ENCODE measurements around the gene E2F4.

E2F4 gene

DNA sequence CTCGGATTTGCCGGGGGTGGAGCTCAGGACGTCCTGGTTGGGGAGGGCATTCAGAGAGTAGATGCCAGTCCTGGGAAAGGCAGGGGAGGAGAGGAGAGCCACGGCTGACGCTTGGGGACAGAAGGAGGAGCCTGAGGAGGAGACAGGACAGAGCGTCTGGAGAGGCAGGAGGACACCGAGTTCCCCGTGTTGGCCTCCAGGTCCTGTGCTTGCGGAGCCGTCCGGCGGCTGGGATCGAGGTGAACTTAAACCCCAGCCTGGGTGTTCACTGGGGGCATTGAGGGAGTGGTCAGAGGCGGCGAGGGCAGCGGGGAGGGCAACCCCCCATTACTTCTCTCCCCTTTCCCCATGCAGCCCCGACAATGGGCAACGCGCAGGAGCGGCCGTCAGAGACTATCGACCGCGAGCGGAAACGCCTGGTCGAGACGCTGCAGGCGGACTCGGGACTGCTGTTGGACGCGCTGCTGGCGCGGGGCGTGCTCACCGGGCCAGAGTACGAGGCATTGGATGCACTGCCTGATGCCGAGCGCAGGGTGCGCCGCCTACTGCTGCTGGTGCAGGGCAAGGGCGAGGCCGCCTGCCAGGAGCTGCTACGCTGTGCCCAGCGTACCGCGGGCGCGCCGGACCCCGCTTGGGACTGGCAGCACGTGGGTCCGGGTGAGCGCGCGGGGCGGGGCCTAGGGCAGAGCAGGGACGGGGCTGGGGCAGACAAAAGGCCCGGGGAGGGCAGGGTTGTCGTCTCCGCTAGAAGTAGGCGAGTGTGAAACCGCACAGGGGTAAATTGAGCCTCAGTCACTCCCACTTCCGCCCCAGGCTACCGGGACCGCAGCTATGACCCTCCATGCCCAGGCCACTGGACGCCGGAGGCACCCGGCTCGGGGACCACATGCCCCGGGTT lies 17.9 kb upstream of the E2F4 start:
- no peak for DNase-seq (ENCODE audit: extremely low spot score)
- TF ChIP-seq FOXK2 (IDR thresholded peaks at IDR 0.05) = no peak
- no peak for TF ChIP-seq SP1 (IDR thresholded peaks at IDR 0.05)
- no peak for TF ChIP-seq LEF1 (IDR thresholded peaks at IDR 0.05; ENCODE audit: borderline replicate concordance)
- TF ChIP-seq, protein P1, sequence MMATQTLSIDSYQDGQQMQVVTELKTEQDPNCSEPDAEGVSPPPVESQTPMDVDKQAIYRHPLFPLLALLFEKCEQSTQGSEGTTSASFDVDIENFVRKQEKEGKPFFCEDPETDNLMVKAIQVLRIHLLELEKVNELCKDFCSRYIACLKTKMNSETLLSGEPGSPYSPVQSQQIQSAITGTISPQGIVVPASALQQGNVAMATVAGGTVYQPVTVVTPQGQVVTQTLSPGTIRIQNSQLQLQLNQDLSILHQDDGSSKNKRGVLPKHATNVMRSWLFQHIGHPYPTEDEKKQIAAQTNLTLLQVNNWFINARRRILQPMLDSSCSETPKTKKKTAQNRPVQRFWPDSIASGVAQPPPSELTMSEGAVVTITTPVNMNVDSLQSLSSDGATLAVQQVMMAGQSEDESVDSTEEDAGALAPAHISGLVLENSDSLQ (IDR thresholded peaks at IDR 0.05) = no peak
- TF ChIP-seq SUZ12 (IDR thresholded peaks at IDR 0.05) = no peak
- no peak for TF ChIP-seq HDGF (IDR thresholded peaks at IDR 0.05; ENCODE audit: borderline replicate concordance)
- TF ChIP-seq L3MBTL2 (conservative IDR thresholded peaks at IDR 0.05) = no peak
- no peak for TF ChIP-seq TARDBP (IDR thresholded peaks at IDR 0.05)
- no peak for TF ChIP-seq BHLHE40 (IDR thresholded peaks at IDR 0.05; ENCODE audit: borderline replicate concordance)
- no peak for TF ChIP-seq FOXM1 (IDR thresholded peaks at IDR 0.05; ENCODE audit: borderline replicate concordance)
- no peak for TF ChIP-seq ARNT (IDR thresholded peaks at IDR 0.05)
- TF ChIP-seq FOXA1 (IDR thresholded peaks at IDR 0.05) = no peak
- TF ChIP-seq ELF4 (IDR thresholded peaks at IDR 0.05) = no peak
- TF ChIP-seq ZNF384 (IDR thresholded peaks at IDR 0.05) = no peak
- TF ChIP-seq NFRKB (IDR thresholded peaks at IDR 0.05) = no peak
- no peak for TF ChIP-seq CTBP1 (IDR thresholded peaks at IDR 0.05; ENCODE audit: borderline replicate concordance)
- POLR2A ChIA-PET = interaction anchor here (1.0 kb wide), 1 partner anchor 19 kb away, joined by 3 read pairs; no protein-coding TSS in a partner anchor
- CTCF ChIA-PET = interaction anchor here (1.3 kb wide), 1 partner anchor 156 kb away, joined by 4 read pairs; no protein-coding TSS in a partner anchor

DNA sequence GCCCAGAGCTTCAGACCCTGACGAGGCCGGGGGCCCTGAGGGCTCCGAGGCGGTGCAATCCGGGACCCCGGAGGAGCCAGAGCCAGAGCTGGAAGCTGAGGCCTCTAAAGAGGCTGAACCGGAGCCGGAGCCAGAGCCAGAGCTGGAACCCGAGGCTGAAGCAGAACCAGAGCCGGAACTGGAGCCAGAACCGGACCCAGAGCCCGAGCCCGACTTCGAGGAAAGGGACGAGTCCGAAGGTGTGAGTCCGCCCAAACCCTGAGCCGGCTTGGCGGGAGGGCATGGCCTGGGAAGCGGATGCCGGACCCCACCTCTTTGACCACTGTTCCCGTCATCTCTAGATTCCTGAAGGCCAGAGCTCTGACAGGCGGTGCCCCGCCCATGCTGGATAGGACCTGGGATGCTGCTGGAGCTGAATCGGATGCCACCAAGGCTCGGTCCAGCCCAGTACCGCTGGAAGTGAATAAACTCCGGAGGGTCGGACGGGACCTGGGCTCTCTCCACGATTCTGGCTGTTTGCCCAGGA lies 17.2 kb upstream of the E2F4 start:
- ChIA-PET POLR2A (interaction anchor here (0.9 to 1.0 kb wide), 3 partner anchors 16 to 23 kb away, joined by 3 read pairs; no protein-coding TSS in a partner anchor), CTCF (interaction anchor here (0.6 kb wide), 1 partner anchor 83 kb away, joined by 3 read pairs; no protein-coding TSS in a partner anchor)
- no peak for DNase-seq (ENCODE audit: extremely low spot score)
- TF ChIP-seq, protein P1 (IDR thresholded peaks at IDR 0.05) = no peak
- TF ChIP-seq ARNT (IDR thresholded peaks at IDR 0.05) = no peak
- no peak for TF ChIP-seq SUZ12 (IDR thresholded peaks at IDR 0.05)
- no peak for TF ChIP-seq HDGF (IDR thresholded peaks at IDR 0.05; ENCODE audit: borderline replicate concordance)
- no peak for TF ChIP-seq TARDBP (IDR thresholded peaks at IDR 0.05)
- TF ChIP-seq LEF1 (IDR thresholded peaks at IDR 0.05; ENCODE audit: borderline replicate concordance) = no peak
- TF ChIP-seq ELF4 (IDR thresholded peaks at IDR 0.05) = no peak
- no peak for TF ChIP-seq NFRKB (IDR thresholded peaks at IDR 0.05)
- TF ChIP-seq FOXK2 (IDR thresholded peaks at IDR 0.05) = no peak
- no peak for TF ChIP-seq SP1 (IDR thresholded peaks at IDR 0.05)

DNA sequence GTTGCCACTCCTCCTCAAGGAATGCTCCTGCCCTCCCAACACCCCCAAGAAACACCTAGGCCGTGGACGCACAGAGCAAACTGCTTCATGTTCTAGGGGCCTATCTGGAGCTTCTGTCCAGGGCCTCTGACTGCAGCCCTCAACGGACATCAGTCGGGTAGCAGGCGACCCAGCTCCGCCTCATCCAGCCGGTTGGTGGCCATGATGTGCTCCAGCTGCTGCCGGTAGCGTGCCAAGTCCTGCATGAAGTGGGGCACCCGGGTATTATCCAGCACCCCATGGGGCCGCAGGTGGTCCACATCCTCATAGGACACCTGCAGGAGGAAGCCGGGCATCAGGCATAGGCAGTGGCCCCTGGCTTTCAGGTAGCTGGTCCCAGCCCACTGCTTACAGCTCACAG lies 15.3 kb upstream of the E2F4 start:
- TF ChIP-seq SP1 (IDR thresholded peaks at IDR 0.05) (no peak), HDGF (IDR thresholded peaks at IDR 0.05; ENCODE audit: borderline replicate concordance) (no peak), CTBP1 (IDR thresholded peaks at IDR 0.05; ENCODE audit: borderline replicate concordance) (no peak), L3MBTL2 (conservative IDR thresholded peaks at IDR 0.05) (no peak), FOXK2 (IDR thresholded peaks at IDR 0.05) (no peak), TARDBP (IDR thresholded peaks at IDR 0.05) (no peak), NFRKB (IDR thresholded peaks at IDR 0.05) (no peak), BHLHE40 (IDR thresholded peaks at IDR 0.05; ENCODE audit: borderline replicate concordance) (no peak), ELF4 (IDR thresholded peaks at IDR 0.05) (no peak)
- TF ChIP-seq, protein P1 (IDR thresholded peaks at IDR 0.05) = no peak
- no peak for DNase-seq (ENCODE audit: extremely low spot score)
- ChIA-PET CTCF (interaction anchor here (0.5 kb wide), 1 partner anchor 248 kb away, joined by 3 read pairs; no protein-coding TSS in a partner anchor), POLR2A (no interaction called here)

DNA sequence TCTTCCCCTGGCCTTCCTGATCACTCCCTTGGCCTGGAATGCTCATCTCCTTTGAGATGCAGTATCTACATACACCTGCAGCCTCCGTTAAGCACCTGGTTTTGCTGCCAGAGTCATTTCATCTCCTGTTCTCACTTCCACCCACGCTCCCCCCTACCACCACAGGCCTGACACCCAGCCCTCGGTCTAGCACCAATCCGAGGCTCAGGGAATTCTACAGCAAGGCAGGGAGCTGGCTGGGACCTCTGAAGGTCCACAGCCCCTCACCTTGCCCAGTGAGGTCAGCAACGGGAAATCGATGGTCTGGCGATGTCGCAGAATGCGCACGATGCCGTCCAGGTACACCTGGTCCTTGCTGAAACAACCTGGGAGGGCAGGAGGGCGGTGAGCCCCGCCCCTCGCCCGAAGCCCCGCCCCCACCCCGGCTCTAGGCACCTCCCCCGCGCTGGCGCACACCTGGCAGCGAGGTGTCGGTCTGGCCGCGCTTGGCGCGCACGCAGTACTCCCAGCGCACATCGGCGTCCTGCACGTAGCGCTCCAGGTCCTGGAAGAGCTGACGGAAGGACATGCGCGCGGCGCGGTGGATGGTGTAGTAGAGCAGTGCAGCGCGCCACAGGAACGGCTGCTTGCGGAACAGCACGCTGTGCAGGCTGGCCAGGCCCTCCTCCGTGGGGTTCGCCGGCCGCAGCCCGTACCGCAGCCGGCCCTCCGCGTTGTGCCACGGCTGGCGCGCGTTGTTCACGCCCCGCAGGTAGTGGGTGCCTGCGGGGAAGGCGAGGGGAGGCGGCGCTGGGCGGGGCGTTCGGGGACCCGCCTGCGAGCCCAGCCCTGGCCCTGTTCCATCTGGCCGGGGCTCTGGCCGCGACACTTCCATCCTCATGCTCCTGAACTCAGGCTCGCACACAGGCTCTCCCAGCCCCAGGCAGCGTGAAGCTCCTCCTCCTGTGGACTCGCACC lies 13.9 kb upstream of the E2F4 start:
- TF ChIP-seq FOXA1 (IDR thresholded peaks at IDR 0.05) = no peak
- TF ChIP-seq ZNF384 (IDR thresholded peaks at IDR 0.05) = no peak
- no peak for TF ChIP-seq CTBP1 (IDR thresholded peaks at IDR 0.05; ENCODE audit: borderline replicate concordance)
- no peak for TF ChIP-seq ARNT (IDR thresholded peaks at IDR 0.05)
- no peak for TF ChIP-seq ELF4 (IDR thresholded peaks at IDR 0.05)
- no peak for TF ChIP-seq LEF1 (IDR thresholded peaks at IDR 0.05; ENCODE audit: borderline replicate concordance)
- no peak for TF ChIP-seq NFRKB (IDR thresholded peaks at IDR 0.05)
- TF ChIP-seq, protein P1 (IDR thresholded peaks at IDR 0.05) = no peak
- no peak for TF ChIP-seq BHLHE40 (IDR thresholded peaks at IDR 0.05; ENCODE audit: borderline replicate concordance)
- no peak for TF ChIP-seq L3MBTL2 (conservative IDR thresholded peaks at IDR 0.05)
- TF ChIP-seq SP1 (IDR thresholded peaks at IDR 0.05) = no peak
- no peak for TF ChIP-seq TARDBP (IDR thresholded peaks at IDR 0.05)
- TF ChIP-seq HDGF (IDR thresholded peaks at IDR 0.05; ENCODE audit: borderline replicate concordance) = no peak
- TF ChIP-seq FOXK2 (IDR thresholded peaks at IDR 0.05) = no peak
- TF ChIP-seq SUZ12 (IDR thresholded peaks at IDR 0.05) = no peak
- TF ChIP-seq FOXM1 (IDR thresholded peaks at IDR 0.05; ENCODE audit: borderline replicate concordance) = no peak
- peak; percentile 59 for DNase-seq (ENCODE audit: extremely low spot score)
- ChIA-PET CTCF (no interaction called here), POLR2A (no interaction called here)

Data from HEK293T (cell line).